HG03025 (cell line): ENCODE measurements around the gene GLCE.
"Not testable (repeated sequence)": the region's sequence is repeated elsewhere in the genome, so short reads cannot be mapped to it uniquely, and the experiment has no call there.

Source experiments
- ATAC-seq: cut with Tn5 transposase; IDR thresholded peaks from one replicate; pipeline ENCODE4 v1.9.1; 2021; ENCODE audit warnings: mild to moderate bottlenecking, moderate library complexity; ENCODE audit not compliant: unreplicated experiment, low FRiP score

The GLCE gene

DNA sequence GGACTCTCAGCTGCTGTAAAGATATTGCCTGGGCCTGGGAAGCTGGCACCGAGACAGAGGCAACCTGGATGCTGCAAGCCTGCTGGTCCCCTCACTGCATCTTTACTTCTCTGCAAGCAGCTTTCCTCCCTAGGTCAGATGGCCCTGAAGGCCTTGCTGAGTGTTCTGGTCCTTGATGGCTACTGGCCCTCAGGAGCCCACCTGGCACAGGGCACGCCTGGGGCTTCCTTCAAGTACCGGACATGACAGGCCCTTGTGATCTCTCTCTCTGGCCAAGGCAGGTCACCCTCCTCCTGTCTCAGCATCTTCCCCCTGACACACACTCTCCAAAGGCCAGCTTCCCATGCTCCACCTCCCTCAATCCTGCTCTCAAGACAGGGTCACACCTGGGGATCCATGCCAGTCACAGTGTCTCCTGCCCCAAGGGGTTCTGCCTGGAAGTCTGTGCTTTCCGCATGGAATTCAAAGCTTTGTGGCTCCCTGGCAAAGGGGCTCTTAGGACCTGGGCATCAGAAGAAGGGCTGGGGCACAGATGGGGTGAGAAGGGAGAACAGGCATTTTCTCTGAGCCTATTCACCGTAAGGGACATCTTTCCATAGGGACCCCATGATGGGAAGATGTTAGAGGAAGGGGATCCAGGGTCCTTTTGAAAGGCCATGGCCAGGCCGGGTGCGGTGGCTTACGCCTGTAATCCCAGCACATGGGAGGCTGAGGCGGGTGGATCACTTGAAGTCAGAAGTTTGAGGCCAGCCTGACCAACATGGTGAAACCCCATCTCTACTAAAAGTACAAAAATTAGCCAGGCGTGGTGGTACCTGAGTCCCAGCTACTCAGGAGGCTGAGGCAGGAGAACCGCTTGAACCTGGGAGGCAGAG is 133.5 kb downstream of the GLCE start:
- no peak for ATAC-seq

DNA sequence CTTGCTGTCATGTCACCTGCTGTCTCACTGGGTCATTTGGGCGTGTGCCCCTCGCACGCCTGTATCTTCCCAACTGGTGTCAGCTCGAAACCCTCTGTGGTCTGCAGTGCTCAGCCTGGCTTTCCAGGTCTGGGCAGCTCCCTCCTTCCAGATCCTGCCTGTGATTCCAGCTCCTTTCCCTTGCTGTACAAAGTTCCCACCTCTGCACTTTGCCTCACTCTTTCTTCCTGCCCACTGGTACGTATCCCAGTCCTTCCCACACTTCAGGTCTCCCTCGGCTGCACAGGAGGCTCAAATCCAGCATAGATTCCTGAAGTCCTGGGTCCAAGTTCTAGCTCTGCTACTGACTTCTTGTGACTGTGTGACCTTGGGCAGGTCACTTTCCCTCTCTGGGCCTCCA is 136.2 kb downstream of the GLCE start:
- ATAC-seq = no peak

- no peak for ATAC-seq
Observed at GRCh38 chr15:69297642-69298353, 137.4 kb downstream of the GLCE start.

- no peak for ATAC-seq
Observed at GRCh38 chr15:69298354-69298696, 137.9 kb downstream of the GLCE start.

GRCh38 chr15:69298697-69299441 is 138.4 kb downstream of the GLCE start, which contains the start of gene PAQR5:
Gene PAQR5, plus strand, starts transcription at chr15:69298912. Its CDS starts 61,169 bp downstream, at chr15:69360081.
- no peak for ATAC-seq

DNA sequence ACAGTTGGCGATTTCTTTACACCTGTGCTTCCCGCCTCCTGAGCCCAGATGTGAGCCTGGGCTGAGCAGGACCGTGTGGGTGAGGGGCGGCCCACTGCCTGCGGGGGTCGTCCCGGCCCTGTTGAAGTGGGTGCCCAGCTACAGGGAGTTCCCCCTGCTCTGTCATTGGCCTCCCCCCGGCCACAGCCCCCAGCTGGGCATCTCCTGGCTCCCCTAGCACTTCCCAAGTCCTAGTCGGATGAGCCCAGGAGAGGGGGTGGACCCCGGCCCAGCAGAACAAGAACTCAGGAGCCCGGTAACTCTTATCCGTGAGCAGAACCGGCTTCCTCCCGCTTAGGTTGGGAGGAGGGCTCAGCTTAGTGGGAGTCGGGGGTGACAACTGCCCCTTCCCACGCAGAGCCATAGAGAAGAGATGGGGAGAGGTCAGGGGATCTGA is 139.0 kb downstream of the GLCE start:
- no peak for ATAC-seq

- no peak for ATAC-seq
Observed at GRCh38 chr15:69299943-69300588, 139.6 kb downstream of the GLCE start.

DNA sequence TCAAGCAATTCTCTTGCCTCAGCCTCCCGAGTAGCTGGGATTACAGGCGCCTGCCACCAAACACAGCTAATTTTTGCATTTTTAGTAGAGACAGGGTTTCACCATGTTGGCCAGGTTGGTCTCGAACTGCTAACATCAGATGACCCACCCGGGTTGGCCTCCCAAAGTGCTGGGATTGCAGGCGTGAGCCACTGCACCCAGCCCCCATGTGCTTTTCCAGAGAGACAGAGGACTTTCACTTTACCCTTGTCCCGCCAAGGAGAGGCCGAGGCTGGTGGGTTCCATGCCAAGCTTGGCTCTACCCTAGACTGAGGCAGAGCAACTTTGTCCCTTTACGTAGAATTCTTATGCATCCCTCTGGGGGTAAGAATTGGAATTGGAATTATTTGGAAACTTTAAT is 140.7 kb downstream of the GLCE start:
- not testable (repeated sequence) for ATAC-seq

DNA sequence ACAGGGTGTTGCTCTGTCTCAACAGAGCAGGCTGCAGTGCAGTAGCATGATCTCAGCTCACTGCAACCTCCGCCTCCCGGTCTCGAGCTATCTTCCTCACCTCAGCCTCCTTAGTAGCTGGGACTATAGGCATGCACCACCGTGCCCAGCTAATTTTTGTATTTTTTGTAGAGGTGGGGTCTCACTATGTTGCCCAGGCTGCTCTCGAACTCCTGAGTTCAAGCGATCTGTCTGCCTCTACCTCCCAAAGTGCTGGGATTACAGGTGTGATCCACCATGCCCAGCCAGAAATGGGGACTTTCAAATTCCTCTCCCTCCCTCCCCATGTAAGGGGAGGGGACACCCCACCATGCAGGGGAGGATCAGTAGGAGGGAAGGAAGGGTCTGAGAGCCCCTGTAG is 141.7 kb downstream of the GLCE start:
- ATAC-seq = not testable (repeated sequence)

DNA sequence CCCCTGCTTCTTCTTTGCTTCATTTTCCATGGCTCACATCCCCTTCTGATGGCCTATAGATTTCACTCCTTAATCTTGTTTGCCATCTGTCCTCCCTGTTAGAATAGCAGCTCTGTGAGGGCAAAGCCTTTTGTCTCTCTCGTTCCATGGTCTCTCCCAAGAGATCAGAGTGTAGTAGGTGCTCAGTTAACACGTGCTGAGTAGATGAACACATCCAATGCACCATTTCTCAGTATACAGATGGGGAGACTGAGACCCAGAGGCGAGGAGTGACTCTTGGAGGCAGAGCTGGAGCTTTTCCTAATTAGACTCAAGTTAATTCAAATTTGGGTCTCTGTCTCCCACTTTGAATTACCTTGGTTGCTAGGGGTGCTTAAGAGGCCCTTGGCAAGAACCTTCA is 142.5 kb downstream of the GLCE start:
- no peak for ATAC-seq

- ATAC-seq = no peak
Observed at GRCh38 chr15:69303337-69304181, 143.1 kb downstream of the GLCE start.

GRCh38 chr15:69304182-69304545 is 143.7 kb downstream of the GLCE start:
- no peak for ATAC-seq

GRCh38 chr15:69305204-69305931 is 144.9 kb downstream of the GLCE start:
- ATAC-seq = no peak

DNA sequence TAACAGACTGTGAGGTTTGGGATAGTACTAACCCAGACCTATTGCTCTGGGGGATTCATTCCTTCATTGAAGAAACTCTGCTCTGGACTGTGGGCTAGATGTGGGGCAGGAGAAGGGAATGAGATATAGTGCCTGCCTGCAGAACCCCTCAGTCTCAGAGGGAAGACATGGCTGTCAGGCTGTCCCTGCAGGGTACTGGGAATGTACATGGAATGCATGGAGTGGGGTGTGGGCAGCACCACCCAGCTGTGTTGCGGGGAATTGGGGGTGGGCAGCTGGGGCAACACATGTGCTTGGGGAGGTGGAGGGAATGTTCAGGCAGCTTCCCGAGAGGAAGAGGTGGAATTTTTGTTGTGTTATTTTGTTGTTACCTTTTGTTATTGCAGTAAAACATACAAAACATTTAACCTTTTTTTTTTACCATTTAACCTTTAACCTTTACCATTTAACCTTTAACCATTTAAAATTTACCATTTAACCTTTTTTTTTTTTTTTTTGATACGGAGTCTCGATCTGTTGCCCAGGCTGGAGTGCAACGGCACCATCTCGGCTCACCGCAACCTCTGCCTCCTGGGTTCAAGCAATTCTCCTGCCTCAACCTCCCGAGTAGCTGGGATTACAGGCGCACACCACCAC is 145.6 kb downstream of the GLCE start:
- ATAC-seq = no peak

DNA sequence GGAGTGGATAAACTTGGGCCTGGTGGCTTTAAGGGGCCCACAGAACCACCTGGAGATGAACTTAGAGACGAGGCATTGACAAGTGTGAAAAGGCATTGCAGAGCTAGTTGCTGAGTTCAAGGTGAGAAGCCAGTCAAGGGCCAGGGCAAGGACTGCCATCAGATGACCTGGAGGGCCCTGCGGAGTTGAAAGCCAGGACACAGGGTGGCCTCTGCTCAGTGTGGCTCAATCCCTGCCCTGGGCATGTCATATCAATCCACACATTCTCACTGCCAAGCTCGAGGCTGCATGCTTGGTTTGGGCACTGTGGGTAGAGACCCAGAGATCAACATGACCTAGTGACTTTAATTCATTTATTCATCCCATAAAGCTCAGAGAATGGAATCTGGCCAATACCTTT is 147.5 kb downstream of the GLCE start:
- ATAC-seq = no peak

- ATAC-seq = no peak
Observed at GRCh38 chr15:69308949-69309348, 148.5 kb downstream of the GLCE start.

- no peak for ATAC-seq
Observed at GRCh38 chr15:69311319-69311721, 150.9 kb downstream of the GLCE start.

- ATAC-seq = no peak
Observed at GRCh38 chr15:69313432-69314000, 153.1 kb downstream of the GLCE start.
